HG02884 (cell line): ENCODE data around the gene RALGPS2.

Experiments
- ATAC-seq: cut with Tn5 transposase; IDR thresholded peaks from one replicate; pipeline ENCODE4 v1.9.1; 2021; ENCODE audit warnings: mild to moderate bottlenecking, moderate library complexity; ENCODE audit not compliant: unreplicated experiment

RALGPS2 gene

DNA sequence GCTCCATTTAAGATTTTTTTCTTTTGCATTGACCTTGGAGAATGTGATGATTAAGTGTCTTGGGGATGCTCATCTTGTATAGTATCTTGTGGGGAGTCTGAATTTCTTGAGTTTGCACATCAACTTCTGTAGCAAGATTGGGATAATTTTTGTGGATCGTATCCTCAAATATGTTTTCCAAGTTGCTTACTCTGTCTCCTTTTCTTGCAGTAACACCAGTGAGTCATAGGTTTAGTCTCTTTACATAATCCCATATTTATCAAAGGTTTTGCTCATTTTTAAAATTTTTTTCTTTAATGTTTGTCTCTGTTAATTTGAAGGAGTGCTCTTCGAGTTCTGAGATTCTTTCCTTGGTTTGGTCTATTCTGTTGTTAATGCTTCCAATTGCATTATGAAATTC is 187.6 kb downstream of the RALGPS2 start:
- ATAC-seq, result no peak

DNA sequence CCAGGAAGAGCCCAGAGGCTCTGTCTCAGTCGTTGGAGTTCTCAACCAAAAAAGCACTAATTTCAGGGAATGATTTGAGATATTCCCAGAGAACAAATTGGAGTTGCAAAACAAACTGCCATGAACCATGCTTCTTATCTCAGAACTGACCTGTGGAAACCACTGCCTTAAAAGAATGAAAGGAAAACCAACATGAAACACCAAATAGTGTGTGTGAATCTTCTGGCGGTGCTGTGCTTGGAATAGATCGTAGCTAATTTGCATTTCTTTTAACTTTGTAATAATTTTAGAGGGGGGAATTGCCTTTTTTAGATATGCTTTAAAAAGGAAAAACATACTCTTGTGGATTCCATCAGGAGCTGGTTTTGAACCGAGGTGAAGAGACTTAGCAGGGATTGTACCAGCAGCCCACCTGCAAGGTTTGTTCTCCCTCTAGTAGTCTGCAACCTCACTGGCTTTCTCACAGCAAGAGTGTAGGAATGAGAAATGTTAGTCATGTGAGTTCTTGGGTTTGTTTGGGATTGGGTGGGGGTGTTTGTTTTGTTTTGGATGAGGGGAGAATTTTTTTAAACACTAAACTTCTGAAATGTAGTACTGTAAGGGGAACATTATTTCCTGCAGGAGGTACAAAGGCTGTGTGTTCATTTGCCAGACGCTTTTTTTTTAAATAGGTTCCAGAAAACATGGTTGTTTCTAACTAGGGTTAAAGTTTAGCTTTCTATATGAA is 191.6 kb downstream of the RALGPS2 start:
- no peak for ATAC-seq

DNA sequence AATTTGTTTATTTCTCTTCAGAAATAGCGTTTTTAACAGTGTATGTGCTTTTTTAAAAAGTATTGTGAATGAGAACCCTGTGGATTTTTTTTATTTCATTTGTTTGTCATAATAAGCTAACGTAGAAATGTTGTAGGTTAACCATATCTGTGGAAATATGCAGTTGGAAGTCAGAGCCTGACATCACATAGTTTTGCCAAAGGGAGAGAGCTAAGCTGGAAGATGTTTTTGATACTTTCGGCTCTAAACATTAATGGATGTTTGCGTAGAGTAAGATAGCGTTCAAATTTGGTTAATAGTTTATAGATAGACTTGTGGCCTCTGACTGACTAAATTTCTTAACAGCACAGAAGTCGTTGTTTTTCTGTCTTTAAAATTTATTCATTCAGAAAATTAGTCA is 193.3 kb downstream of the RALGPS2 start:
- ATAC-seq, result no peak

DNA sequence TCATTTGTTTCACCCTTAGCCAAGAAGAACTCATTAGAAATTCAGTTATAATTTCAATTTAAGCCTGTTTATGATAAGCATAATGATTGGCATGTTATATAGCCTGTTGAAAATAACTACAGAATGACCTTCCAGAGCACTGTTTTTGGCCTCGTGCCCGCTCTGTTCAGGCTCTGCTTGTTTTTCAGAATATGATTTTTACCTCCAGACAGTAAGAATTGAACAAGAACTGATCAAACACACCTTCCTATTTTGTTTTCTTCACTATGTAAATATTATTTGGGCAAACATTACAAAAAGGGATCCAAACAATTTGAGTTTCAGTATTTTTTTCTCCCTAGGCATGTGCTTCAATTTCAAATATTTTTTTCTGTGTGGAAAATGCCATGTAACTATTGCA is 193.9 kb downstream of the RALGPS2 start:
- no peak for ATAC-seq

DNA sequence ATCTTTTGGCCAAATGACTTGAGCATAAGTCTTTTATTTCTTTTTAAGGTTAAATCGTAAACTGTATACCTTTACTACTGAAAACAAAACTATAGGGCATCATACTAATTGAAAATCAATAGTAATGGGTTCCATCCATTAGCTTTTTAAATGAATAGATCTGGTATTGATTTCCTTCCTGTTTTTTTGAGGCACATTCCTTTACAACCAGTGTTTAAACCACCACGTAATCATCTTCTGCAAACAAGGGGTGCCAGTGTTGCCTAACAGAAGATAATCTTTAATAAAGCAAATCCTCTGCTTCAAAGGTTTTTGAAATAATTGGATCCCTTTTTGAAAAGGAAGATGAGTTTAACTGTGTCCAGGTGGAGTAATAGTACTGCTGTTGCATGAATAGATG is 194.5 kb downstream of the RALGPS2 start:
- no peak for ATAC-seq

DNA sequence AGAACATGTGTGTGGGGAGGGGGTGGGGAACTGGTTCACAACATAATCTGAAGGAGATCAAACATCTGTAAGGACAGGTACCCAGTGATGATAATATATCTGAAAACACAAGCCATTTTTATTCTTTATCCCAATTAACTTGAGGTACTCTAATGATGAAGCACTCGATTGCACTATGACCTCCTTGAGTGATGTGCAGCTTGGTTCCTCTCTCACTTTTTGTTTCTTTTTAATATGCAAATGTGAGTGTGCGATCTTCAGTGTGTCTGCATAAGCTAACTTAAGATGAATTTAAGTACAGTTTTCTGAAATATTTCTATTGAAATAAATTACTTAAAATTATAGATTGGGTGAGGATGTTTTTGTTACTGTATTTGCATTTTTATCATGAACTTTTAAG is 196.5 kb downstream of the RALGPS2 start:
- ATAC-seq, result no peak

DNA sequence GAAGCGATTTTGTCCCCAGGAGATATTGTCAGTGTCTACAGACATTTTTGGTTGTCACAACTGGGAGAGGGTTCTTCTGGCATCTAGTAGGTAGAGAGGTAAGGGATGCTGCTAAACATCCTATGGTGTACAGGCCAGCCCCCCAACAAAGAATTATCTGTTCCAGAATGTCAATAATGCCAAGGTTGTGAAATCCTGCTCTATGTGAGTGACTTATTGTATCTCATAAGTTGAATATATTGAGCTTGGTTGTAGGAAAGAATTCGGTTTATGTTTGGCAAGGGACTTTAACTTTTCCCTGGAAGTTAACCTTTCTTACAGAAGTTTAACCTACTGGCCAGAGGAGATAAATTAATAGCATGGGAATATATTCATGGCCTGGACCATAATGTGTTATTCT is 198.5 kb downstream of the RALGPS2 start:
- ATAC-seq, result no peak

DNA sequence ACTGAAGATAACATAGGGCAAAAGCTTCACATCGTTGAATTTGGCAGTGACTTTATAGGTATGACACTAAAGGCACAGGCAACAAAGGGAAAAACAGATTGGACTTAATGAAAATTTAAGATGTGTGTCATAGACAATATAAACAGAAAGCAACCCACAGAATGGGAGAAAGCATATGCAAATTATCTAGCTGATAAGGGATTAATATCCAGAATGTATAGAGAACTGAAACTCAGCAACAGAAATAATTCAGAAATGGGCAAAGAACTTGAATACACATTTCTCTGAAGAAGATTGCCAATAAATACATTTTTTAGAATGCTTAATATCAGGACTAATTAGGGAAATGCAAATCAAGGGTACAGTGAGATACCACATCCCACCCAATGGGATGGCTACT is 201.0 kb downstream of the RALGPS2 start:
- no peak for ATAC-seq

DNA sequence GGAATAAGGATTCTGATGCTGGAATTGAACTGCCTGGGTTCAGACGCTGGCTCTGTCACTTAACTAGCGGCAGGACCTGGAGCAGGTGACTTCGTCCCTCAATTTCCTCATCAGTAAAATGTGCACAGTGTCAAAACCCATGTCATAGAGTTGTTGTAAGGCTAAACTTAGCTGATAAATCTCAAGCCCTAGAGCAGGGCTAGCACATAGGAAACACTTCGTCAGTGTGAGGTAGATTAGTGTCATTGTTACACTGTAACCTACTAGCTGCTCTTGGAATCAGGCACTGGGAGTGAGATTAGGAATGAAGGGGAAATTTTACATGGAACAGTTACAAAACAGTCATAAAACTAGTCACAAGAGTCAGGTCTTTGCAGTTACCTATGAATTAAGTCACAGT is 202.0 kb downstream of the RALGPS2 start:
- ATAC-seq, result no peak

DNA sequence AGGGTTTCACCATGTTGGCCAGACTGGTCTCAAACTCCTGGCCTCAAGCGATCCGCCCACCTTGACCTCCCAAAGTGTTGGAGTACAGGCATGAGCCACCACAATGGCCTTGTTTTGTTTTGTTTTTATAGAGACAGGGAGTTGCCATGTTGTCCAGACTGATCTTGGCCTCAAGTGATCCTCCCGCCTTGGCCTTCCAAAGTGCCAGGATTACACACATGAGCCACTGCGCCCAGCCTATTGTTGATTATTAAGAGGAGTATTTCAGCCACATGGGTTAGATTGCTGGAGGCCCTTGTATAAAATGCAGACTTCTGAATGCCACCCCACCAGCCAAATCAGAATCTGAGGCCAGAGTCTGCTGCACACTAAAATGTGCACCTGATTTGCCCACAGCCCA is 203.0 kb downstream of the RALGPS2 start:
- no peak for ATAC-seq

DNA sequence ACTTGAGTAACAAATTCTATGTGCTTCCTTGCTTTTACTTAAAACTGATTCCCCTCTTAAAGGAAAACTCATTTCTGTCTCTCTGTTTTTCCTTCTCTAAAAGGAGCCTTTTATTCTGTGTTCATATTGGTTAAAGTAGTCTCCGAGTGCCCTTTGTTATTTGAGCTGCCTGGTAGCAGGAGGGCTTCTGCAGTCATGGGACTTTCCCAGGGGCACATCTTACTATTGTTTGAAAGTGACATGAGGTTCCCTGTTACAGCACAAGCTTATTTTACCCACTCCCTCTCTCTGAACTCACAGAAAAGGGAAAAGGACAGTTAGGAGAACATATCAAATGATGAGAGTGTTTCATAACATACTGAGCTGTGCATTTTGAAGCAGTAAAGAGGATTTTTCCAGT is 203.9 kb downstream of the RALGPS2 start:
- ATAC-seq, result no peak

DNA sequence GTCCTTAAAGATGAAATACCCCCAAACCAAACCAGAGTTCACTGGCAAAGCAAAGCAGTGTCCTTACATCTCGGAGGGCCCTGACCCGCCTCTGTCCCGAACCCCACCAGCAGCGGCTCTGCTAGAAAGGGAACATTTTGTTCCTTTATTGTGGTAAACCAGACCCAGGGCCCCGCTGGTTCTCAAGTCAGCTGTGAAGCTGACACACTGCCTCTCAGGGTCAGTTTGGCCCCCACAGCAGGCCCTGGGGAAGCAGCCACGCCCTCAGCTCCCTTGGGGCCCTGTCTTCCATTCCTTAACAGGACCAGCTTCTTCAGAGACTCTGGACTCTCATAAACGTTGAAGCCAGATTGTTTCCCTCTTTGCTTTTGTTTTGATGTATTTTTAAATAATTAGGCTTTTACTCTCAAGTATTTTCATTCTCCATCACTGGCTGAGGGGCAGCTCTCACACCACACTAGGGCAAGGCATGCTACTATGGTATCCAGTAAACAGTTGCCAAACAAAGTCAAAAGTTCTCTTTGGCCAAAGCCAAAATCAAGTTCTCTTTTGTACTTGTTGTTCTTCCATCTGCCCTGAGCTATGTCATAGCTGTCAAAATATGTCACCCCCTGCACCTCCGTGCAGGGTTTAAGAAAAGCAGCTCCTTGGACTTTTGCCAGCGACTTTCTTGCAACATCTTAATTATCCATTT is 207.0 kb downstream of the RALGPS2 start:
- no peak for ATAC-seq

DNA sequence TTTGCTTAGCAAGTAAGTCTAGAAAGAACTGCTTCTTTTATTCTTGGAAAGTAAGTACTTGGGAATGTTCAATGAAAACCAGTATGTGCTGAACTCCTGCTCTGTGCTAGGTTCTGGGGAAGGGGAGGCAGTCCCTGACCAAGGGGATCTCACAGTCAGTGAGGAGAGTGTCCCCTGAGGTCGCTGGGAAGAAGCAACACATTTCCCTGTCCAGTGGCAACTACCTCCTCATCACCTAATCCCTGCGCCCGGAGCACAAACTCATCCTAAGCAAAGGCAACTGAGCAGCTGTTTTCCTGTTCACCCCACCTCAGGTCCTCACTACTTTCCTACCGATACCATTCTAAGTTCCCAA is 207.5 kb downstream of the RALGPS2 start:
- no peak for ATAC-seq

DNA sequence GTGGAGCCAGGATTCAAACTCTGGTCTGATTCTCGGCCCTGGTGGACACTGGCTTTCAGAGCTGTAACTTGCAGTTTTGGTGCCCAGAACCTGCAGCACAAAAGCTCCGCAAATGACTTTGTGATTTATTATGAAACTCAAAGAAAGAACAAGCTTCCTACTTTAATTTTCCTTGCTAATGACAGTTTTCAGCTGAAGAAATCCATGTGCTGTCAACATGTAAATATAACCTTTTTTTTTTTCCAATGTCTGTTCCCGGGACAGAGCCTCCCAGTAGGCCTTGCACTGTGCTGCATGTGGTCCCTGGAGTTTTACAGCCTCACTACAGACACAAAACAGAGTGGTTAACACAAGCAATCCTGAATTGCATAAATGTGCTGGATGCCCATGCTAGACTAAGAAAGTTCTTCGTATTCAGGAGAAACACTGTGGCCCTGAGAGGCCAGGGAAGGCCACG is 208.1 kb downstream of the RALGPS2 start:
- no peak for ATAC-seq

DNA sequence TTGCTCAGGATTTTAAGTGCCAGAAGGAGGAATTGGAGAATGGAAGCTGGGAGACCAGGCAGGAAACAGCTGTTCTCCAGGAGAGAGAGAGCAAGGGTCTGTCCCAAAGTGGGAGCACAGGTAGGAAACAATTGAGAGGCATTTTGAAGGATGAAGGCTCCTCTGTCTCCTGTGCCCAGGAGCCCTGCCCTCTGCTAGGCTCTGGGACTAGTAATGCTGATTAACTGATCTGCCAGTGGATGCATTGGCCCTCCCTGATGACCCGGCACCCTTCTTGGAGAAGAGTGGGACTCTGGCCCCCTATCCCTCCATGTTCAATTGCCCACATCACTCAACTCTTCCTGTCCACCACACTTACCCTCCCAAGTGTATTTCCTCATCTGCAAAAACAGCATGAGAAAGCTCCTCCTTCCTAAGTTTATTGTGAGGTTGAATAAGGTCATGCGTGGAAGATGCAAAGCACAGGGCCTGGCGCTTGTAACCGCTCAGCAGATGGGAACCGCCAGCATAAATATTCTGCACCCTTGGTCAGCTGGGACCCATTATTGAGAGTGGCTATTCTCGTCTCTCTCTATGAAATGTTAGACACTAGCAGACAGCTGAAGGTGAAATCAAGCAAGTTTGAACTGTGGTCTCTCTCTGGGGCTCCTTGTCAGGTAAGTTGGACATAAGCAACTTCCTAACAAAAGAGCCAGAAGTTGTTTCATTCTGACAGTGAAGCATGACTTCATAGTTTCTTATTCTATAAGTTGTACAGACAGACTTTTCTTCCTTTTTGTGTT is 208.9 kb downstream of the RALGPS2 start:
- no peak for ATAC-seq

DNA sequence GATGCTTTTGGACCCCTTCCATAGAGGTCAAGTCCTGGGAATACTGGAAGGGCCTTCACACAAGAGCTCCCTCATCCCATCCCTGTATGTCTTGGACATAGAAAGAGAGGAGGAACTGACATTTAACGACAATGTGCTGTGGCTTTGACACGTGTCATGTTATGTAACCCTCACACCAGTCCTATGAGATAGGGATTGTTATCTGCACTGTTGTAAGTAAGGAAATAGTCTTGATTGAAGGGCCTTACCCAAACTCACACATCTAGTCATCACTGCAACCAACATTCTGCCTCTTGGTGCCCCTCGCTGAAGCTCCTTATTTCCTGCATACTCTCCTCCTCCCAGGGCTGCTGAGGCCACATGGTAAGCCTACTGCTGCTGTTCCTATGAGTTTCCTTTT is 209.5 kb downstream of the RALGPS2 start:
- no peak for ATAC-seq

DNA sequence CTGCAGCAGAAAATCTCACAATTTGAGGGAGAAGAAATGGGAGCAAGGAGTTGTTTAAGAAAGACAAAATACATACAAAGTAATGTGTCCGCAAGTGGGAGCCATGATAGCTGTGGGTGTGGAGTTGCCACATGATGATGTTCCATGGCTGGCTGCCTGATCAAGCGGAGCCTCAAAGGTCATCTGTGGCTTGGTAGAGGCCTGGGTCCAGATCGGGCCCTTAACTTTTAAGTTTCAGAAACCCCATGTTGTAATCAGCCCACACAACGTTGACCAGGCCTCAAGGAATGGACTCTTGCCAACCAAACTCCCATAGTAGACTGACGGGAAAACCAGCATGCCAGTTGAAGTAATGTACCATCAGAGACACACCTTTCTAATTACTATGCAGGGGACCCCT is 210.6 kb downstream of the RALGPS2 start:
- ATAC-seq, result no peak

DNA sequence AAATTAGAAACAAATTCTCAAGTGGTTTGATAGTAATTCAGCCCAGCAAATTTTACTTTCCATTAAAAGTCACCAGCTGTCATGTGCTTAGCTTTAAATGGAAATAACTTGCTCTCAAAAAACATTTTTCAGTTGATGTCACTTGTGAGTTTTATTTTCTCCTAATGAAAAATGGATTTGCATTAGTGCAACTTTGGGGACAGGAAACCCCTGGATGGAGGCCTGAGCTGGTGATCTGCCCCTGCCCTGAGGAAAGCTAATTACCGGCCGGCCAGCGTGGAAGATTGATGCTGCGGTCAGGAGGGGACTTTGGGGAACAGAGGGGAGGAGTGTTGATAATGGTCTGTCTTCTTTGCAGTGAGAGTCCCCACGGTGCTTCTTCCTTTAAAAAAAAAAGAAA is 212.7 kb downstream of the RALGPS2 start:
- no peak for ATAC-seq

DNA sequence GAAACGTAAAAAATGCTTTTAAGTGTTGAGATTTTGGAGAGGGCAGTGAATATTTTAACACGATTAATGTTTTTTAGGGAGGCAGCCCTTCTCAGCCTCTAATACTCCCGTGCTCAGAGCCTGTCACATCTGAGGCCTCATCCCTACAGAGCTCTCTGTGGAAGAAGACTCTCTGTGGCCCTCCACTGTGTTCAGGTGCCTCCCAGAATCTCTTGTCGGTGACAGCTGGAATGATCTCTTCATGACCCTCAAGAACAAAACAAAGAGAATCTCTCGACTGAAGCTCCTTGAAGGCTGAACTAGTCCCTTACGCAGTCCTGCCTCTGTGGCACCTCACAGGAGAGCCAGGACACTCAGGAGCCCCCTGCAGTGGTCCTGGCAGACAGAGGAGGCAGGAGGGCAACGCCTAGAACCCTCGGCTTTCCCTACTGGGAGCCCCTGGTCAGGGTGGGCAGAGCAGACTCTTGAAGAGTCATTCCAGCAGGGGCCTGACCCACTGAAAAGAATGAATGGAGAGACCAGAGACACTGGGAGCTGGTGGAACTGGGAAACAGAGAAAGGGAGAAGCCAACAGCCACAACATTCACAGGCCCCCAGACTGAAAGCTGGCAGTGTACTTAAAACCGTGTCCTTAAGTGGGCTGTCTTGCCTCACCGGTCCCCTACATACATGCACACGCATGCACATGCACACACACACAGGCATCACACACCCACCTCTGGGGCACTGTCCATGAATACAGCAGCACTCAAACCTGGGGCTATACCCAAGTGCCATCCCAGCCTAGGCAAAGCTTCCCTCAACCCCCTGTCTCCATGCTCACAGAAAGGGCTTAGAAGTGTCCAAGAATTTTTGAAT is 213.3 kb downstream of the RALGPS2 start:
- ATAC-seq, result no peak

DNA sequence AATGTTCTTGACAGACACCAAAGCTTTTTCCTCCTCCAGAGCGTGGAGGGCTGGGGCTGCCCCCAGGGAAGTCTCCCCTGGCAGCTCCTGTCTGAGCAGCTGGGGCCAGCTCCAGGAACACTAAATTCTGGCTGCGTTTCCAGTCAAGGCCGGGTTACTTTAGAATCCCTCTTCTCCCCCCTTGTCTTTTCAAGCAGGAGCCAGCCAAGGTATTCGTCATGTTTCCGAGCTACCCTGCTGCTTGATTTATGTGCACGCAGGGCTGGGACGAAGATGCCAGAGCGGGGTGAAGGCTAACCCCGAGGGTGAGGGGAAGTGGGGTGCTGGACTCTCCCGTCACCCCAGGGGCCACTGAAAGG is 213.9 kb downstream of the RALGPS2 start:
- no peak for ATAC-seq
